NCI-H1417 treated with DMSO at 0.1 percent for 48 hours (cell line): ENCODE data around the gene HOXC9.

Experiments
- DNase-seq: peaks from one replicate; lab custom pipeline; 2025; lab: John Stamatoyannopoulos, UW

Gene HOXC9

GRCh38 chr12:53988541-53989226 lies 11.3 kb upstream of the HOXC9 start:
- DNase-seq = no peak

GRCh38 chr12:53989227-53990113 lies 10.5 kb upstream of the HOXC9 start:
- no peak for DNase-seq

DNA sequence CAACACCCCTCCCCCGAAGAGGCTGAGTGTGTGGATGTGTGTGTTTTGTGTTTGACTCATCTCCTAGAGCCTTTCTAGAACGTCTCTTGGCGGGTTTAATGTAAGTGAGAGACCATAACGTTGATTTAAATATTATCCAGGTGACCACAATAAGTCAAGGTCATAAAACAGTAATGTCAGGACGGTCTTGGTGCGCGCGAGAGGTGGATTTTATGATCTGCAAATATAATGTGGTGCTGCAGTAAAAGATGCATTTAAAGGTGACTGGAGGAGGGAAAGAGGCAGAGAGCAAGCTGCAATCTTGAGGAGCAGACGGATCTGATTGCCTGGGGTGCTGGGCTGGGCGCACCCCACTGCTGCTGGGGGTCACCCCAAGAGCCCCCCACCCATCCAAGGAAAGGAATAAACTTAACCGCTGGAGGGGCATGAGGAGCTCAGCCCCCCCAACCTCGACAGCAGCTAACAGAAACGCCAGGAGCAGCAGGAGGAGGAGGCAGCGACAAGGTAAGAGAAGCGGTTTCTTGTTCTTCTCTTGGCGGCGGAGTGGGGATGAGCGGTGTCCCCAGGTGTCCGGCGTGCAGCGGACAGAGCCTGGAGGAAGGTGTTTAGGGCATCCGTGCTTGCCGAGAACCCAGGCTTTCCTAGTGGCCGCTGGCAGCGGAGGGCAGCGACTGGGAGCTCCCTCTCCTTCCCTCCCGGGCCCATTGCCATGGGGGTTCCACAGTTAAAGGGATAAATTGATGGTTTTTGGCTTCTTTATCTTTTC lies 9.5 kb upstream of the HOXC9 start:
- no peak for DNase-seq

DNA sequence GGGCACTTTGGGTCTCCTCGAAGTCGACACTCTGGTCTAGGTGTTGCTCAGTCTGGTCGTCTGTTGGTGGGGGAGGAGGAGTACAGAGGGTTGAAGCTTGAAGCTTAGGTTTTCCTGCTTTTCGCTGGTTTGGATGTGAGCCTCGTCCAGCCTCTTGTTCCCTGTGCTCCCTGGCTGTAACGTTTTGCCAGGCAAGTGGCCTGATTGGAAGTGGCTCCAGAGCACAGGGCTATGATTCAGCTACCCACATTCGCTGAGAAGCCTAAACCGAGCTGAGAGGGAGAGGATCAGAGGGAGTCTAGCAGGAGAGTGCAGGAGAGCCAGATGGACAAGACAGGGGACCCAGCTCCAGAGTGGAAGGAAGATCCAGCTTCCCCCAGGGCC lies 8.9 kb upstream of the HOXC9 start:
- no peak for DNase-seq

DNA sequence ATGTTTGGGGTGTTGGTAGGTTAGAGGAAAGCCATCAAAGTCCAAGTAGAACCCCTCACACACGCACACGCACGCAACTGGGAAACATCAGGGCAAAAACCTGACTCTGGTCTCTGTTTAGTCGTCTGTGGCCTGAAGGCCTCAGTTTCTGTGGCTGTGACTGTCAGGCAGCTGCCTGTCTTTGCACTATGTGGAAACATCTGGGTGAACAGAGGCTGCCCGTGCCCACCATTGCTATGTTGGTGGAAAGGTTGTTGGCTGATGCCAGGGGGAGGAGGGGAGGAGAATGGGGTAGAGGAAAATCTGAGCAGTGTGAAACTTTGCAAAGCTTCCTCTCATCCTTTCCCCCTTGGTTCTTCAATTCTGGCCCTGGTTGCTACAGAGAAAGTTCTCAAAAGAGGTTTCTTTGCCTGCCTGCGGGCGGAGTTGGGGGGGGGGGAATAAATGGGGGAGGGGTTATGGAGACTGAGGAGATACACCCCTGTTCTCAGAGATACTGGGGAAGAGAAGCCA lies 7.5 kb upstream of the HOXC9 start:
- no peak for DNase-seq

DNA sequence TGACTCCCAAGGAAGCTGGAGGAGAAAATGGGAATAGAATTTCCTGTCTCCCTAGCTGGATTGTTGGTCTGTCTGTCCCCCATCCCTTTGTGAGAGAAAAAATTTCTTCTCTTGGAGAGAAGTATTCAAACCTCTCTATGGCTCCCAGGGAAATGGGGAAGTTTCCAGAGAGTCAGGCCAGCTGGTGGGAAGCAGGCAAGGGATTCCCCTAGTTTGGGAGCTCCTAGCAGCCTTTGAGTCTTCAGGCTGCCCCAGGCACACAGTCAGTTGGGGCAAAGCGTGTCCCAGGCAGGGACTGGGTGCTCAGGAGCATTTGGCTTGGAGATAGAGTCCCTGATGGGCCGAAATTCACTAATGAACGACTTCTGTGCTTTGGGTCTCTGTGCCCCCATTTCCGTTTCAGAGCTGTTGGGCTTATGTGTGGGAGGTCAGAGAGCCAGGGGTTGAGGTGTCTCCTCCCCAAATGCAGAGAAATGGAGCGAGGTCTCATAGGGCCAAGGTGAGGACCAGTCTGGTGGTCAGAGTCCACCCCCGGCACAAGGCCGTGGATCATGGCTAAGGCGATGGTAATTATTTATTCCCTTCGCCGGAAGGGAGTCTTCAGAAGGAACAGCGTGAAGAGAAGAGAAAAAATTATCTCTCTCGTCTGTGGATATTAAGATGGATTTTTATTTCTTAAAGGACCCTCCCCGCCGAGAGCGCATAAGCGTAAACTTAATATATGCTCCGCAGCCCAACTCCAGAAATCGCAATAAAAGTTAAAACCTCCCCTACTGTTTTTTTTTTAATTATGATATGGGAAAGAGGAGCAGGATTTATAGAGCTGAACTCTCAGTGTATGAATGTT lies 6.6 kb upstream of the HOXC9 start:
- DNase-seq = no peak

DNA sequence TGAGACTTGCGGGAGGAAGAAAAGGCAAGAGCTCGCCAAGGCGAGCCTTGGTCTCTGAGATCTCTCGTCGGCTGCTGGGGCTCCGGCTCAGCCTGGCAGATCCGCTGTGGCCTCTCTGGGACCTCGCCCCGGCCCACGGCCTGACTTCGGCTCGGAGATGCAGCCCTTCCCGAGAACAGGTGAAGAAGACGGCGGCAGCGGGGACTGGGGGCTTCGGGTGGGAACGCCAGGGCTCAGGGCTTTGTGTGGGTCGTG lies 6.0 kb upstream of the HOXC9 start:
- no peak for DNase-seq

GRCh38 chr12:53994264-53995001 lies 5.5 kb upstream of the HOXC9 start:
- DNase-seq = no peak

GRCh38 chr12:53995002-53995377 lies 5.0 kb upstream of the HOXC9 start:
- DNase-seq = no peak

DNA sequence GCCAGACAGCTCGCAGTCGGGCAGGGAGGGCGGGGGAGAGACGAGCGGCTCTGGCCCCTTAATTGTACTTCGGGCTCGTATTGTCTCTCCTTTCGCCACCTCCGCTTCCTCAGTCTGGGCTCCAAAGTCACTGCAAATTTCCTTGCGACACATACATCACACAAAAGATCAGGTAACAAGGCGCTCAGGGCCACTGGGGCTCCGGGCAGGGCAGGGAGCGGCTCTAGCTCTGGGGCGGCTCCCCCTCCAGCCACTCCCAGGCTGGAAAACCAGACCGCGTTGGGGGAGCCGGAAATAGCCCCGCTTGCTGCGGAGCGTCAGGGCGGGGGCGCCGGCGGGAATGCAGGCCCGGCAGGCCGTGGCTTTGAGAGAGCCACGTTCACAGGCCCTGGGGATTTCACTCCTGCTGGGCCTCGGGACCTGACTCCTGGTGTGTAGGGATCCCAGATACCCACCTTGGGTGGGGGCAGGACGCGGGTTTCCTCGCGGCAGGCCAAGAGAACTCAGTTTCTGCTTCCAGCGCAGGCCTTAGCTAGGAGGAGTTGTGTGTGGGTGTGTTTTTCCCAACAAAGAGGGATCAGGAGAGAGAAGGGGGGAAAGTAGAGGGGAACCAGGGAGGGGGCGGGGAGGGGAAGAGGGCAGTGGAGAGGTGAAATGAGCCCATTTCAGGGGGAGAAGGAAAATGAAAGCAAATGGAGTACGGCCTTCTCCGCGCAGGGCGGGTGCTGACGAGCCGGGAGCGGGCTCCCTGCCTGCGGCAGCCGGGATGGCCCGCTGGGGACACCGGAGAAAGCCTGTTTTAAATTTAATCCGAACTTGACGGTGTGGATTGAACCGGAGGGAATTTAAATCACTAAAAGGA lies 4.4 kb upstream of the HOXC9 start:
- DNase-seq = peak; percentile 46

DNA sequence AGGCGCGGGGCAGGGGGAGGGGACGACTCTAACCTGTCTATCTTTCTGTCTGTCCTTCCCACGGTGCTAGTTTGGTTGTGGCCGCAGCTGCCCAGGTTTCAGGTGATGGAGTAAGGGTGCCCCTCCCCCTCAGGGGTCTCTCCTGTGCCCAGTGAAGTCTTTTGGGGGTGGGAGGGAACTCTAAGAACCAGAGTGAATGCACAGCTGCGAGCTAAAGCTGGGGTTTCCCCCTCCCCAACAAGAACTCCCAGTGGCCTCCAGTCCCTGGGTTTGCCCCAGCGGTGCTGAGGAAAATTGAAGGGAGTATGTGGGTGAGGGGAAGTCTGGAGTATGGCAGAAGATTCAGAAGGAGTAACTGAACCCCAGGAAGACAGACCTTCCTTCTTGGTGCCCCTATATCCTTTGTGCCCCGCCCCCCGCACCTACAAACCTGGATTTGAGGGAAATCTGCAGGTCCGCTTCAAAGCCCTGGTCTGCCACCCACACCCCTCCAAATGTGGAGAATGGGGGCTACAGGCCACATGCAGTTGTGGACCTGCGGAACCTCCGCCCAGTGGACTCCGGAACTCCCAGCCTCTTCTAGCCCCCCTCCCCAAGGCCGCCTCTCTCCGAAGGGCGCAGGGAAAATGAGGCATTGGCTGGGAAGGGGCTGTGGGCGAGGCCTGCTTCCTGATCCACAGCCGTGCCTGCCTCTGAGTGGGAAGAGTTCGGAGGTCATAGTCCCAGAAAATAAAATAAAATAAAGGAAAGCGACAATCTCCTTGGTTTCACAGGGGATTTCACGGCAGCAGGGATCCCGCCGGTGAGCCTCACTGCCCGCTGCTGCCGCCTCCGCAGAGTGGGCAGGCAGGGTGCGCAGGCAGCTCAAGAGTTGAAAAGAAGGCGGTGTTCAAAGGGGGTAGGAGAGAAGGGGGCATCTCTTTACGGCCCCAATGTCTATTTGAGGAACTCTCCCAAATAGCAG lies 3.4 kb upstream of the HOXC9 start:
- DNase-seq = no peak

- no peak for DNase-seq
Measured at GRCh38 chr12:53997204-53998109, 2.5 kb upstream of the HOXC9 start.

DNA sequence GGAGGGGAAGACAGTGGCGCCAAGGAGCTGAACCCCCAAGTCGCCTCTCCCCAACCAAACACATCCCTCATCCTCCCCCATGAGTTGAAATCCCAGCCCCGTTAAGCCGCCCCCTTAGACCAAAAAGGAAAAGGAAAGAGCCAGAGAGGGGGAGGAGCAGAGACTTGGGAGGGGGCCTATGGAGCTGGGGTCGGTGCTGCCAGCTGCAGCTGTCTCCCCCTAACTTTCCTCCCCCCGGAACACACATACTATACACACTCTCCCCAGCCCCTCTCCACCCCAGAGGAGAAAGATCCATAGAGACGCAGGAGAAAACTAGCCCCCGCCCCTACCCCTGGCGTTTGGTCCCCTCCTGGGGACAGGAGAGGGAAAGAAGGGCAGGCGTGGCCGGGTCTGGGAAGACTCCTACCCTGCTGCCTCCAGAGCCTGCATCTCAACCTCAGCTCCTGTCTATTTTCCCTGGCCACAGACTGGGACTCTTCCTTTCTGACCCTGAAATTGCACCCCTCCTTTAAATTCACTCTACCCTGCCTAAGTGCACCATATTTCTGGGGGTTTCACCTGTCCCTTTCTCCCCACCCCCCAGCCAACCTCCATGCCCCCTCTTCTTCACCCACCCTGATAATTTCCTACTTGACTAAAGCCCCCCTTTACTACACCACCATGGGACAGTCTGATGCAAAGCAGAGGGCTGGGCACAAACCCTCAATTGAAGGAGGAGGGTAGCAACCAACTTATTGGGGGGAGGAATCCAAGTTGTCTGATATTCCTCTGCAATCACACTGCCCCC lies 1.7 kb upstream of the HOXC9 start:
- DNase-seq = no peak

GRCh38 chr12:53998900-53999236 lies 1.1 kb upstream of the HOXC9 start:
- no peak for DNase-seq

DNA sequence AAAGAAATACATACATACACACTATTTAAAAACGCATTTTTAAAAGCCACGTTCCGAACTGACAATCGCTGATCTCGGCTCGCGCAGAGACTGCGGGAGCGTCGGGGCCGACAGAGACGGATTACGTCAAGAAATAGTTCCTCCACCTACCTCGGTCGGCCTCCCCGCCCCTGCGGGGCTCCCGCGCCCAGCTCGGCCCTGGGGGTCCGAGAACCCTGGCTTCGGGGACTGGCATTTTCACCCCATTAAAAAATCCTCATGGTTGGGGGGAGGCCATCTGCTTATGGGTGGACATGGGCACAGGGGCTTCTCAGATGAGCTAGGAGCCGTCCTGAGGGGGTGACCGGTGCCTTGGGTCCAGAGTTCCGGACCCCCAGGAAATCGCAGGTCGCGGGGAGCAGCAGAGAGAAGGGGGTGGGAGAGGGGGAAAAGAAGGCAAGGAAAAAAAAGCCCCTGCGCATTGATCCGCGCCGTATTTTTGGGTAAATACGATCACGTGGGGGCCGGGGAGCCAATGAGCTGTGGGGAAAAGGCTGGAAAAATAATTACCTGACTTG lies 324 bp upstream of the HOXC9 start:
- DNase-seq = no peak

DNA sequence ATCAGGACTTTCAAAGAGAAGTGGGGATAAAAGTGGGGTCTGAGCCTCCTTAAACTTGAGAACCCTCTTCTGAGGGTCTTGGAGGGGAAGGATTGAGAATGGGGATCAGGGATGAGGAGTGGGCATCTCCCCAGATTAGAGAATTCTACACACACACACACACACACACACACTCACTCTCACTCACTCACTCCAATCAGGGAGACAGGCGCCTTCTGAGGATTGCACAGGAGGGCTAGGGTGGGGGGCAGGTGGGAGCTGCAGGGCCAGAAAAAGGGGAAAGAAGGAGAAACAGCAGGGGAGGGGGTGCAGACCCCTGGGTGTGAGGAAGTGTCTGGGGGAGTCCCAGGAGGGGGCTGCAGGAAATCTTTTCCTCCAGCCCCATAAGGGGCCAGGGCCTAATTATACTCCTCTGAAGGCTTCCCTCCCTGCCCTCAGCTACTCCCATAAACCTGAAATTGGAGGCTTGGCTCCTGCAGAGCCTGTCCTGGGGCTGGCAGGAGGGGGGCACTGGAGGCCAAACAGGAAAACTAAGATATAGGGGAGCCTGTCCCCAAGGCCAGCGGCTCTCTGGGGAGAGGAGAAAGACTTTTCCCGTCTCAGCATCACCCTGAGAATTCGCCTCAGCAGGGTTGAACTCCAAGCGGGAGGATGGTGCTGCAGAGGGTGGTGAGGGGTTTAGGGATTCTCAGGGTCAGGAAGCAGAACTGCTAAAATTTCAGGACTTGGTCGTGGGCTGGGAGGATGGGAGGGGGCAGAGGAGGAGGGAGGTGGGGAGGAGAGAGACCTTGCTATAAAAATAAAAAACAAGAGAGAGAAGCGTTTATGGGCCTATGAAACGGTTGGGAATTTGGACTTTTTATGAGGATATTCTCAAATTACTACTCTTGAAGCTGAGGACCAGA lies 1.6 kb downstream of the HOXC9 start:
- no peak for DNase-seq
